ENCODE measurements around the gene CLCN1.
"Not testable (repeated sequence)": the region's sequence is repeated elsewhere in the genome, so short reads cannot be mapped to it uniquely, and the experiment has no call there.

Gene CLCN1

GRCh38 chr7:143388491-143389101 is 72.7 kb downstream of the CLCN1 start:
- Mint-ChIP-seq H3K36me3 (ENCODE audit: low read depth) (peaks cover 20% of the 10 kb centered on the region), H3K27ac (no peak overlapping the region), H3K9me3 (no peaks in the 10 kb centered on the region), H3K4me3 (no peak overlapping the region), H3K27me3 (no peaks in the 10 kb centered on the region), H3K4me1 (ENCODE audit: low read depth) (peaks cover 12% of the 10 kb centered on the region)

GRCh38 chr7:143389316-143390103 is 73.6 kb downstream of the CLCN1 start:
- Mint-ChIP-seq H3K4me1 (ENCODE audit: low read depth) (peaks cover 12% of the 10 kb centered on the region), H3K36me3 (ENCODE audit: low read depth) (peaks cover 20% of the 10 kb centered on the region), H3K27me3 (no peaks in the 10 kb centered on the region), H3K9me3 (no peaks in the 10 kb centered on the region), H3K4me3 (no peak overlapping the region), H3K27ac (peak overlapping the region; percentile 62)

DNA sequence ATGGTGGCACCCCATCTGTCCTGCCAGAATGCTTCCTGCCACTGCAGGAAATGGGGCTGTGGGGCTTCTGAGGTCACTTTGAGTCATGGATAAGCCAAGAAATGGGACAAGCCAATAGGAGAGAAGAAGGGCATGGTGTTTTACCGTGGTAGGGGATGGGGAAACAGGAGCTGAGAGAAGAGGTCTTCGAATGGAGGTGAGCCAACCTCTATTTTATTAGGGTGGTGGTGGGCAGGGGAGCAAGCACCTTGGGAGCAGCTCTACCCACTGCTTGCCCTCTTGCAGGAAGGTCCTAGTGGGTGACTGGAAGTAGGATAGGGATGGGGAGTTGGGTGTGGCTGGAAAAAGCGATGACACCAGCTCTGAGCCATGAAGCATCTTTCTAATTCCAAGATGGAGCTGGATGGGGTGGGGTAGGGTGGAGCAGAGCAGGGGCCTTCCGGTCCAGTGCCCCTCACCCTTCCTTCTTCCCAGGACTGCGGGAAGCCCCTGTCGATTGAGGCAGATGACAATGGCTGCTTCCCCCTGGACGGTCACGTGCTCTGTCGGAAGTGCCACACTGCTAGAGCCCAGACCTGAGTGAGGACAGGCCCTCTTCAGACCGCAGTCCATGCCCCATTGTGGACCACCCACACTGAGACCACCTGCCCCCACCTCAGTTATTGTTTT is 74.3 kb downstream of the CLCN1 start:
- Mint-ChIP-seq H3K36me3 (ENCODE audit: low read depth) (peaks cover 20% of the 10 kb centered on the region), H3K4me3 (no peak overlapping the region), H3K4me1 (ENCODE audit: low read depth) (peaks cover 14% of the 10 kb centered on the region), H3K27ac (peak overlapping the region; percentile 62), H3K27me3 (no peaks in the 10 kb centered on the region), H3K9me3 (no peaks in the 10 kb centered on the region)

DNA sequence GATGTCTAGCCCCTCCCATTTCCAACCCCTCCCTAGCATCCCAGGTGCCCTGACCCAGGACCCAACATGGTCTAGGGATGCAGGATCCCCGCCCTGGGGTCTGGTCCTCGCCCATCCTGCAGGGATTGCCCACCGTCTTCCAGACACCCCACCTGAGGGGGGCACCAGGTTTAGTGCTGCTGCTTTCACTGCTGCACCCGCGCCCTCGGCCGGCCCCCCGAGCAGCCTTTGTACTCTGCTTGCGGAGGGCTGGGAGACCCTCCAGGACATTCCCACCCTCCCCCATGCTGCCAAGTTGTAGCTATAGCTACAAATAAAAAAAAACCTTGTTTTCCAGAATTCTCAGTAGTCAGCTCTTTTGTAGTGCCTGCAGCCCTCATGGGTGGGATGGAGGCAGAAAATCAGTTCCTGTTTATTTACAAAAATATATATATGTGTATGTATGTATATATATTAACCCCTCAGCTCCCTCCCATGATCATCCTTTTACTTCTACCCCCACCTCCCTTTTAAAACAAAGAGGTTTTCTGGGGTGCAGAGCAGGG is 74.9 kb downstream of the CLCN1 start:
- H3K27me3 Mint-ChIP-seq, result no peaks in the 10 kb centered on the region
- peaks cover 15% of the 10 kb centered on the region for H3K4me1 Mint-ChIP-seq (ENCODE audit: low read depth)
- H3K27ac Mint-ChIP-seq, result no peak overlapping the region
- H3K36me3 Mint-ChIP-seq (ENCODE audit: low read depth), result peaks cover 20% of the 10 kb centered on the region
- H3K4me3 Mint-ChIP-seq, result no peak overlapping the region
- H3K9me3 Mint-ChIP-seq, result no peaks in the 10 kb centered on the region

DNA sequence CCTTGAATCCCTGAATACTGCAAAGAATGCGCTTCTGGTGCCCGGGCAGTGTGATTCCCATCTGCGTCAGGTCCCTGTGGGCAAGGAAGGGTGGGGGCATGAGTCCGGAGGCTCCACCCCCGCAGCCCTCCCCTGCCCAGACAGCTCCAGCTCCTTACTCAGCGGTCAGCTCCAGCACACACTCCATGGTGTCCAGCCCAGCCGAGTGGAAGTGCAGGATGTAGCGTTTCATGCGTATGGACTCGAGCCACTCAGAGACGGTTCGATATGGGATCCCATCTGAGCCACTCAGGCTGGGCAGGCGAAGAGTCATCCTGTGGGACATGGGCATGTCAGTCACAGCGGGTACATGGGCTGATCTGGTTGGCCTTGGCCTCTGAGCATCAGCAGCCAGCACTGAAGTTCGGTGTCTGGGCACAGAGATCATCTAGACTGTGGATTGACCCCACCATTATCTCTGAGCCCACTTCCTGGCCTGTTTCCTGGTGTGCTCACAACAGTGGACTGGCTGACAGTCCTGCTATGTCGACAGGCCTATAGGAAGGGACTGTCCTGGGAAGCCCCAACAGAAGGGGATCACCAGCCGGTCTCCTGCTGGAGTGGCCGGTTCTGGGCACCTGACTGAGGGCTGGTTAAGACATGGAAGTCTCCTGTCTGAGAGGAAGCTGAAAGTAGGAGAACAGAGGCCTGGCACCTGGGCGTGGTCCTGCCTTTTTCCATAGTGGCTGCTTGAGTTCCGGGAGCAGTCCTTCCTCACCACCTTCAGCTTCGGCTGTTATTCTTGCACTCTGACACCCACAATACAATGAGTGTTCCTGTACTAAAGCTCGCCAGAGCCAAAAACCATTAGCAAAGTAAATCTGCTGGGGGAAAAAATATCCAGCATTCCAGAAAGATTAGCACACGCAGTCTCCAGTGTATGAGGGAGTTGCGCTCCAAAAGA is 75.8 kb downstream of the CLCN1 start:
- peaks cover 15% of the 10 kb centered on the region for H3K4me1 Mint-ChIP-seq (ENCODE audit: low read depth)
- H3K9me3 Mint-ChIP-seq, result no peaks in the 10 kb centered on the region
- H3K27me3 Mint-ChIP-seq, result no peaks in the 10 kb centered on the region
- no peak overlapping the region for H3K4me3 Mint-ChIP-seq
- H3K36me3 Mint-ChIP-seq (ENCODE audit: low read depth), result peaks cover 20% of the 10 kb centered on the region
- H3K27ac Mint-ChIP-seq, result no peak overlapping the region

DNA sequence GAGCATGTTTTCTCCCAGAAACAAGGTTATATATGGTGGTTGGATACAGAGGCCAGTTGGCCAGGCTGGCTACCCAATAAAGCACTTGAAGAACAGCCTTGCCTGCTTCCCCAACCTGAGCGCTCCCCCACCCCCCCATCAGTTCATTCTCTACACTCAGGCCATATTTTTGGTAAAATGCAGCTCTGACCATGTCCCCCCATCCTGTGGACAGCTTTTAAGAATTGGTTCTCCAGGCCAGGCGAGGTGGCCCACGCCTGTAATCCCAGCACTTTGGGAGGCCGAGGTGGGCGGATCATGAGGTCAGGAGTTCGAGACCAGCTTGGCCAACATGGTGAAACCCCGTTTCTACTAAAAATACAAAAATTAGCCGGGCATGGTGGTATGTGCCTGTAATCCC is 76.5 kb downstream of the CLCN1 start:
- Mint-ChIP-seq H3K36me3 (ENCODE audit: low read depth) (peaks cover 20% of the 10 kb centered on the region), H3K4me1 (ENCODE audit: low read depth) (peaks cover 15% of the 10 kb centered on the region)
- not testable (repeated sequence) for H3K27me3 Mint-ChIP-seq, H3K27ac Mint-ChIP-seq, H3K9me3 Mint-ChIP-seq, H3K4me3 Mint-ChIP-seq

GRCh38 chr7:143392875-143393266 is 77.0 kb downstream of the CLCN1 start:
- no peaks in the 10 kb centered on the region for H3K27me3 Mint-ChIP-seq
- H3K27ac Mint-ChIP-seq, result no peak overlapping the region
- H3K36me3 Mint-ChIP-seq (ENCODE audit: low read depth), result peaks cover 20% of the 10 kb centered on the region
- H3K9me3 Mint-ChIP-seq, result no peaks in the 10 kb centered on the region
- H3K4me3 Mint-ChIP-seq, result no peak overlapping the region
- peaks cover 15% of the 10 kb centered on the region for H3K4me1 Mint-ChIP-seq (ENCODE audit: low read depth)

- Mint-ChIP-seq H3K27ac (no peak overlapping the region), H3K4me1 (ENCODE audit: low read depth) (peaks cover 15% of the 10 kb centered on the region), H3K27me3 (no peaks in the 10 kb centered on the region), H3K9me3 (no peaks in the 10 kb centered on the region), H3K36me3 (ENCODE audit: low read depth) (peaks cover 20% of the 10 kb centered on the region), H3K4me3 (no peak overlapping the region)
These were observed 77.5 kb downstream of the CLCN1 start for GRCh38 chr7:143393267-143394041.

GRCh38 chr7:143394068-143394467 is 78.2 kb downstream of the CLCN1 start:
- Mint-ChIP-seq H3K4me3 (no peak overlapping the region), H3K9me3 (no peaks in the 10 kb centered on the region), H3K36me3 (ENCODE audit: low read depth) (peaks cover 20% of the 10 kb centered on the region), H3K27ac (no peak overlapping the region), H3K4me1 (ENCODE audit: low read depth) (peaks cover 15% of the 10 kb centered on the region), H3K27me3 (no peaks in the 10 kb centered on the region)

GRCh38 chr7:143394777-143395176 is 78.9 kb downstream of the CLCN1 start:
- no peaks in the 10 kb centered on the region for H3K27me3 Mint-ChIP-seq
- no peak overlapping the region for H3K4me3 Mint-ChIP-seq
- H3K9me3 Mint-ChIP-seq, result no peaks in the 10 kb centered on the region
- H3K36me3 Mint-ChIP-seq (ENCODE audit: low read depth), result peaks cover 13% of the 10 kb centered on the region
- peaks cover 8% of the 10 kb centered on the region for H3K4me1 Mint-ChIP-seq (ENCODE audit: low read depth)
- H3K27ac Mint-ChIP-seq, result no peak overlapping the region

DNA sequence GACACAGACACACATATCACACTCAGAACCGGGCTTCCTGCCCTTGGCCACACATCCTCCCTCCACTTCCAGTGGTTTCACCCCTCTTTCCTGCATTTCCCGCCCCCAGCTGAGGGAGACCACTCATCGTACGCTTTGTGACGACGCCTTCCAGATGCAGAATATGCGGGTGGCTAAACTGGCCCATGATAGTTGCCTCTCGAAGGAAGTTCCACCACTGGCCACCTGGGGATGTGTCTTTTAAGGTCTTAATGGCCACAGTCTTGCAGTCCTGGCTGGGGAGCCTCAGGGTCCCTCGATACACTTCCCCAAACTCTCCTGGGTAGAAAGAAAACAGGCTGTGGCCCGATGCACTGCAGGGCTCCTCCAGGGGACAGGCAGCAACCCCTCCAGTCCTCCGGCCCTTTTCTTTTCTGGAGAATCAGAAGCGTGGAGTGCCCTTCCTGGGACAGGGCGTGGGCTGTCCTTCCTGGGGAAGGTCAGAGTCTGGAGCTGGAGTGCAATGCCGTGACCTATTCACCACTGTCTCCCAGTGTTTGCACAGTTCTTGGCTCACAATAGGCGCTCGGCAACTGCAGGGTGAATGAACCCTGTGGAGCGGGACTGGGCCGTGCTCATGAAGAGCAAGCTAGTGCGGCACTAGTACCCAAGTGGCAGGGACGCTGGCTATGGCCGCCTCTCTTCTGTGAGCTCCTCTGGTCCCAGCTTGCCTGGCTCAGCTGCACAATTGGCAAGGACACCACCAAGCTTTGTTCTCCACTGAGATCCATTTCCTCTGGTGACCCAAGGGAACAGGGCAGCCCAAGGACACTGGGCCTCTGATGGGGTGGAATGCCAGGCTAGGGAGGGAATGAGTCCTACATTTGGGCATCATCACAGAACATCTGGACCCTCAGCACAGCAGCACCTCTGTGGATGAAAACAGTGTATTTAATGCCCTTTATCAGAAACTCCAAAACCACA is 79.6 kb downstream of the CLCN1 start:
- H3K27ac Mint-ChIP-seq, result no peak overlapping the region
- no peaks in the 10 kb centered on the region for H3K9me3 Mint-ChIP-seq
- H3K27me3 Mint-ChIP-seq, result no peaks in the 10 kb centered on the region
- peaks cover 4% of the 10 kb centered on the region for H3K4me1 Mint-ChIP-seq (ENCODE audit: low read depth)
- H3K36me3 Mint-ChIP-seq (ENCODE audit: low read depth), result peaks cover 6% of the 10 kb centered on the region
- H3K4me3 Mint-ChIP-seq, result no peak overlapping the region

DNA sequence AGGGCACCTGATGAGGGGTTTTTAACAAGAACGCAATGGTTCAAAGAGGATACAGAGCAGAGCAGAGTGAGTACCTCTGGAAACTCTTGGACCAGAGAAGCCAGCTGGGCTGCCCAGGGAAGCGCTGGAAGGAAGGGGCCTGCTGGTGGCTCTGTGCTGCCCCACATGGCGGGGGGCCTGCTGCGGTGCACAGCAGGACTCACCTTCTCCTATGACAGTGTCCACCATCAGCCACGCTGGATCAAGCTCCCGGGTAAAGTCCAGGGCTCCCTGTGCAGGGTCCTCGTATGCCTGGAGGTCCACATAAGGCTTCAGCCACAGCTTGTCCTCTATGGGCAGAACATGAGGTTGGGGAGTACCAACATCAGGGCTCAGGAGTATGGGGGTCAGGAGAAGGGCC is 80.3 kb downstream of the CLCN1 start:
- Mint-ChIP-seq H3K27ac (no peak overlapping the region), H3K27me3 (no peaks in the 10 kb centered on the region), H3K4me1 (ENCODE audit: low read depth) (peaks cover 4% of the 10 kb centered on the region), H3K36me3 (ENCODE audit: low read depth) (peaks cover 4% of the 10 kb centered on the region), H3K4me3 (no peak overlapping the region), H3K9me3 (no peaks in the 10 kb centered on the region)

All from stimulated activated naive CD8-positive, alpha-beta T cell treated with anti-CD3 and anti-CD28 coated beads, Interleukin-15, Interleukin-2, amounts not matched to agents 100 ng/mL and 50 ng/mL, for 24 hours (primary cell).